HFFc6 (cell line): ENCODE data around the gene NELFCD. TPM values are rescaled to one million over a fixed set of nuclear protein-coding genes. Genes with fewer than 3 reads are reported as not detected.
"Not testable (repeated sequence)": the region's sequence is repeated elsewhere in the genome, so short reads cannot be mapped to it uniquely, and the experiment has no call there.

Experiments used
- DNase-seq: peaks from one replicate; pipeline ENCODE4 v3.0.0-alpha.2; 2018
- H3K27ac Mint-ChIP-seq: 2 replicates; pipeline ENCODE4 v1.8.0; 2020; ENCODE audit warnings: mild to moderate bottlenecking, mixed read lengths
- H3K27me3 Mint-ChIP-seq: 2 replicates; pipeline ENCODE4 v1.8.0; 2021; ENCODE audit warnings: mild to moderate bottlenecking, moderate library complexity, mixed read lengths; ENCODE audit not compliant: insufficient read depth
- H3K36me3 Mint-ChIP-seq: 2 replicates; pipeline ENCODE4 v1.8.0; 2021; ENCODE audit warnings: low read depth, mixed read lengths
- H3K4me1 Mint-ChIP-seq: 2 replicates; pipeline ENCODE4 v1.8.0; 2020; ENCODE audit warnings: low read depth, mixed read lengths
- H3K4me3 Mint-ChIP-seq: 2 replicates; pipeline ENCODE4 v1.8.0; 2020; ENCODE audit warnings: mild to moderate bottlenecking, moderate library complexity, mixed read lengths
- H3K9me3 Mint-ChIP-seq: 2 replicates; pipeline ENCODE4 v1.8.0; 2020; ENCODE audit warnings: mild to moderate bottlenecking, mixed read lengths
- CTCF ChIP-seq: fragments of 200-600 bp; sonication (generic); IDR thresholded peaks from 2 replicates; pipeline ENCODE4 v1.5.0; 2021; ENCODE audit warnings: antibody characterized with exemption, mild to moderate bottlenecking
- total RNA-seq, 6 experiments: library from RNA; stranded (reverse); fragmentation: NEBNext Ultra II Directional; extraction: Animal tissue kit (Norgen Biotek cat#: 25700); gene quantifications; 2 replicates in 1 of 6; 3 replicates in 5 of 6; pipeline ENCODE4 v1.2.3, GENCODE V29; 2021

The NELFCD gene
- total RNA-seq, 6 experiments from 2014 or later: 52.3 to 64.0 (median 62.1) TPM

GRCh38 chr20:59039233-59039632 is 58.2 kb downstream of the NELFCD start:
- no peaks in the 10 kb centered on the region; the same call in 1 of the 2 replicates for H3K27me3 Mint-ChIP-seq
- DNase-seq: no peak
- H3K36me3 Mint-ChIP-seq: peaks cover 48% of the 10 kb centered on the region
- 0 out of 2 replicates have a peak overlapping the region, but pooled peaks have one; percentile 16 for H3K27ac Mint-ChIP-seq
- TF ChIP-seq CTCF: no peak
- no peak overlapping the region for H3K4me3 Mint-ChIP-seq
- no peaks in the 10 kb centered on the region; the same call in 1 of the 2 replicates for H3K9me3 Mint-ChIP-seq
- peaks cover 45% of the 10 kb centered on the region for H3K4me1 Mint-ChIP-seq

GRCh38 chr20:59040667-59041066 is 59.6 kb downstream of the NELFCD start:
- H3K4me1 Mint-ChIP-seq: peaks cover 45% of the 10 kb centered on the region
- H3K9me3 Mint-ChIP-seq: no peaks in the 10 kb centered on the region; the same call in 1 of the 2 replicates
- H3K36me3 Mint-ChIP-seq: peaks cover 36% of the 10 kb centered on the region
- no peaks in the 10 kb centered on the region; the same call in 1 of the 2 replicates for H3K27me3 Mint-ChIP-seq
- H3K4me3 Mint-ChIP-seq: peak overlapping the region; percentile 90
- no peak for TF ChIP-seq CTCF
- H3K27ac Mint-ChIP-seq: peak overlapping the region; percentile 12
- no peak for DNase-seq

- peak overlapping the region; percentile 90 for H3K4me3 Mint-ChIP-seq
- H3K9me3 Mint-ChIP-seq, H3K27ac Mint-ChIP-seq, DNase-seq, H3K27me3 Mint-ChIP-seq: not testable (repeated sequence)
- H3K36me3 Mint-ChIP-seq: peaks cover 31% of the 10 kb centered on the region
- peaks cover 45% of the 10 kb centered on the region for H3K4me1 Mint-ChIP-seq
Measured at GRCh38 chr20:59041487-59041886, 60.4 kb downstream of the NELFCD start.

- Mint-ChIP-seq H3K9me3 (no peaks in the 10 kb centered on the region; the same call in 1 of the 2 replicates), H3K4me1 (peaks cover 45% of the 10 kb centered on the region), H3K27ac (peak within 1 kb of the TSS; percentile 78), H3K36me3 (peaks cover 23% of the 10 kb centered on the region), H3K4me3 (peak within 1 kb of the TSS; percentile 90), H3K27me3 (no peaks in the 10 kb centered on the region)
- no peak for DNase-seq
- TF ChIP-seq CTCF: no peak
Measured at GRCh38 chr20:59042151-59042795, 61.2 kb downstream of the NELFCD start, which contains the start of gene PRELID3B. Gene PRELID3B (minus strand): TSS chr20:59042786. CDS start chr20:59042730, 56 bp downstream.

- TF ChIP-seq CTCF: no peak
- Mint-ChIP-seq H3K27me3 (peaks cover 2% of the 10 kb centered on the region; the same call in 1 of the 2 replicates), H3K27ac (peak overlapping the region; percentile 78), H3K9me3 (no peaks in the 10 kb centered on the region; the same call in 1 of the 2 replicates), H3K4me3 (peak overlapping the region; percentile 90), H3K36me3 (peaks cover 22% of the 10 kb centered on the region), H3K4me1 (peaks cover 51% of the 10 kb centered on the region)
- DNase-seq: peak; percentile 76
Measured at GRCh38 chr20:59042796-59043631, 62.0 kb downstream of the NELFCD start.
